Measurements from ENCODE around the gene PTPRA. TPM values are rescaled to one million over a fixed set of nuclear protein-coding genes. Genes with fewer than 3 reads are reported as not detected.
A peak's percentile ranks its signal among the peaks of the same experiment; 100 is the strongest.

Gene PTPRA
- total and polyA plus RNA-seq, 2 of the 4 experiments (the other 2 are of a cell fraction) = 35.0 to 50.0 TPM

DNA sequence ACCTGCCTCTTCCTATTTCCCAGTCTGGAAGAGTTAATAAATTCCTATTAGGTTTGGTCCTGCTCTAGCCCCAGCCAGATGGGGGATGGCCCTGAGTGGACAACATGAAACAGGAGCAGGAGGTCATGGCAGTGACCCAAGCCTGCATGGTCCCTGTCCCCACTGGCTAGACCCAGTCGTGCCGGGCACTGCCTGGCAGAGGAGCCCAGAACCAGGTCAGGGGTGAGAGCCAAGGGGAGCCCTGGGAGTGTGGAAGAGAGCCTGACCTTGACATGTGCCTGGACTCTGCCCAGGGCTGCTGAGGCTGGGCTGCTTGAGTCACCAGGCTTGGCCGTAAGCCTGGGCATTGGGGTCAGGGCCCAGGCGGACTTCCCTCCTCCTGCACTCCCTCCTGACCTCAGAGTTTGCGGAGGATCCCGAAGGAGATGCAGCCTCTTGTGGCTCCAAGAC, 207.7 kb downstream of the PTPRA start:
- H3K4me2 ChIP-seq (ENCODE audit: low read depth, low read length) = no peak overlapping the region
- no peak overlapping the region for H2BK5ac ChIP-seq (ENCODE audit: low read depth, low read length, poor library complexity, severe bottlenecking)

More for the DNA sequence above, 207.7 kb downstream of the PTPRA start:
- Histone ChIP-seq H2BK120ac (ENCODE audit: low read depth, low read length) (no peak overlapping the region), H2AFZ (replicated peaks; ENCODE audit: low read length, poor library complexity) (no peak overlapping the region), H3K56ac (ENCODE audit: extremely low read depth, insufficient read depth, low read length) (no peak overlapping the region), H2AK9ac (replicated peaks; ENCODE audit: low read depth, low read length, poor library complexity) (no peak overlapping the region), H4K20me1 (ENCODE audit: insufficient read depth, low read length) (no peaks in the 10 kb centered on the region), H3K14ac (replicated peaks; ENCODE audit: low read depth, low read length) (no peak overlapping the region), H3K18ac (ENCODE audit: low read depth, low read length) (no peak overlapping the region), H3K9ac (ENCODE audit: low read depth, low read length) (no peak overlapping the region), H4K8ac (ENCODE audit: low read depth in 2 of 2, low read length in 2 of 2) (no peak overlapping the region), H2BK15ac (ENCODE audit: low read depth, low read length) (no peak overlapping the region), H3K23ac (ENCODE audit: low read depth, low read length) (0 out of 2 replicates have a peak overlapping the region, but pooled peaks have one; percentile 27), H4K91ac (ENCODE audit: insufficient read depth, low read depth, low read length) (no peak overlapping the region), H3K27me3 (ENCODE audit: control insufficient read depth, insufficient read depth, low read length) (peaks cover 55% of the 10 kb centered on the region), H3K27ac (ENCODE audit: insufficient read depth, low read length) (no peak overlapping the region), H3K4me3 (ENCODE audit: insufficient read depth, low read depth, low read length) (no peak overlapping the region), H3K4ac (ENCODE audit: low read depth, low read length) (no peak overlapping the region), H2BK20ac (ENCODE audit: low read depth, low read length) (no peak overlapping the region), H3K9me1 (ENCODE audit: insufficient read depth, low read length) (peaks cover 2% of the 10 kb centered on the region; the same call in 1 of the 2 replicates), H3K9me3 (ENCODE audit: control insufficient read depth, insufficient read depth, low read length) (no peaks in the 10 kb centered on the region; the same call in 1 of the 2 replicates), H3K79me1 (ENCODE audit: low read depth in 1 of 2, low read length in 2 of 2) (no peaks in the 10 kb centered on the region), H3K4me1 (ENCODE audit: control insufficient read depth, insufficient read depth, low read length) (no peaks in the 10 kb centered on the region; the same call in 1 of the 2 replicates), H4K5ac (ENCODE audit: low read depth, low read length) (no peak overlapping the region), H2AK5ac (ENCODE audit: low read depth, low read length) (no peak overlapping the region), H3K36me3 (ENCODE audit: control insufficient read depth, insufficient read depth, low read length) (no peaks in the 10 kb centered on the region)
- dilution Hi-C loops (cut with HindIII; ENCODE audit: low sequenced_read_pairs, unreplicated experiment) (no loop called here), intact Hi-C loops (cut with micrococcal nuclease) (no loop called here), in situ Hi-C loops (cut with MboI; ENCODE audit: low sequenced_read_pairs) (no loop called here)
- peak; percentile 56 for ATAC-seq (ENCODE audit: low read depth)
- ChIA-PET POLR2A (ENCODE audit: unreplicated experiment) (no interaction called here), CTCF (no interaction called here)
- TF ChIP-seq RFX5 (IDR thresholded peaks at IDR 0.05; ENCODE audit: low read depth, low read length) (no peak), CHD1 (IDR thresholded peaks at IDR 0.05; ENCODE audit: low read depth, low read length) (no peak), MXI1 (IDR thresholded peaks at IDR 0.05; ENCODE audit: borderline replicate concordance, low read depth, low read length) (no peak), RCOR1 (IDR thresholded peaks at IDR 0.05; ENCODE audit: insufficient replicate concordance, low read length) (no peak), CEBPB (IDR thresholded peaks at IDR 0.05; ENCODE audit: low read depth, low read length) (no peak), MAFK (IDR thresholded peaks at IDR 0.05; ENCODE audit: low read depth, low read length) (no peak), USF2 (IDR thresholded peaks at IDR 0.05; ENCODE audit: low read depth, low read length) (no peak)
- WGBS, 2 experiments (ENCODE audit: extremely low coverage in 2 of 2, insufficient read length in 1 of 2) = no CpG with 5 or more reads among the region's 6 CpGs
- peak; percentile 18 for DNase-seq
- no TSS peak for BruUV-seq (replicated peaks)

All from IMR-90 (cell line).